D721Med (cell line): ENCODE measurements around the gene FOS.
"Not testable (repeated sequence)": the region's sequence is repeated elsewhere in the genome, so short reads cannot be mapped to it uniquely, and the experiment has no call there.

Experiments
- DNase-seq: peaks from one replicate; pipeline ENCODE4 v3.0.0; 2011; ENCODE audit warnings: low spot score; ENCODE audit not compliant: insufficient read length
- FAIRE-seq: peaks from 2 replicates; lab custom pipeline; 2011; peaks lifted over from hg19 to GRCh38; lab: Jason Lieb, UNC
- CTCF ChIP-seq: IDR thresholded peaks from 2 replicates; pipeline ENCODE4 v1.5.1; 2012; ENCODE audit warnings: mild to moderate bottlenecking, control low read depth; ENCODE audit not compliant: insufficient read depth; ENCODE audit errors: missing control alignments

Gene FOS

GRCh38 chr14:75277815-75278421 is 710 bp upstream of the FOS start:
- TF ChIP-seq CTCF = no peak
- FAIRE-seq (no peak), DNase-seq (no peak)

GRCh38 chr14:75279153-75279762 is 630 bp downstream of the FOS start:
- TF ChIP-seq CTCF = no peak
- no peak for DNase-seq
- no peak for FAIRE-seq

GRCh38 chr14:75279763-75280290 is 1.2 kb downstream of the FOS start:
- no peak for TF ChIP-seq CTCF
- FAIRE-seq (no peak), DNase-seq (no peak)

- no peak for TF ChIP-seq CTCF
- FAIRE-seq = no peak
- no peak for DNase-seq
Measured at GRCh38 chr14:75280291-75280830, 1.7 kb downstream of the FOS start.

GRCh38 chr14:75280831-75281653 is 2.4 kb downstream of the FOS start:
- FAIRE-seq (no peak), DNase-seq (no peak)
- TF ChIP-seq CTCF = no peak

- no peak for TF ChIP-seq CTCF
- DNase-seq = no peak
- FAIRE-seq = no peak
Measured at GRCh38 chr14:75281654-75282019, 3.0 kb downstream of the FOS start.

GRCh38 chr14:75282170-75282554 is 3.5 kb downstream of the FOS start:
- FAIRE-seq = no peak
- no peak for DNase-seq
- TF ChIP-seq CTCF = no peak

- FAIRE-seq, DNase-seq: not testable (repeated sequence)
Measured at GRCh38 chr14:75282555-75283161, 4.0 kb downstream of the FOS start.
